Rectal smooth muscle tissue (tissue), 1 donor: ENCODE results near the gene CEP170.
"Not testable (repeated sequence)": the region's sequence is repeated elsewhere in the genome, so short reads cannot be mapped to it uniquely, and the experiment has no call there.

Experiments
- H3K27ac ChIP-seq: one replicate; pipeline ENCODE4 v1.7.0; 2013; ENCODE audit warnings: low read depth, low read length, inconsistent platforms
- H3K27me3 ChIP-seq: one replicate; pipeline ENCODE4 v1.7.0; 2013; ENCODE audit warnings: low read length; ENCODE audit not compliant: control insufficient read depth, insufficient read depth
- H3K36me3 ChIP-seq: one replicate; pipeline ENCODE4 v1.7.0; 2013; ENCODE audit warnings: low read length; ENCODE audit not compliant: control insufficient read depth, insufficient read depth
- H3K4me1 ChIP-seq: one replicate; pipeline ENCODE4 v1.7.0; 2013; ENCODE audit warnings: low read length; ENCODE audit not compliant: control insufficient read depth, insufficient read depth
- H3K4me3 ChIP-seq: one replicate; pipeline ENCODE4 v1.7.0; 2013; ENCODE audit warnings: low read length
- H3K9ac ChIP-seq: one replicate; pipeline ENCODE4 v1.7.0; 2013; ENCODE audit warnings: low read length

CEP170 gene

DNA sequence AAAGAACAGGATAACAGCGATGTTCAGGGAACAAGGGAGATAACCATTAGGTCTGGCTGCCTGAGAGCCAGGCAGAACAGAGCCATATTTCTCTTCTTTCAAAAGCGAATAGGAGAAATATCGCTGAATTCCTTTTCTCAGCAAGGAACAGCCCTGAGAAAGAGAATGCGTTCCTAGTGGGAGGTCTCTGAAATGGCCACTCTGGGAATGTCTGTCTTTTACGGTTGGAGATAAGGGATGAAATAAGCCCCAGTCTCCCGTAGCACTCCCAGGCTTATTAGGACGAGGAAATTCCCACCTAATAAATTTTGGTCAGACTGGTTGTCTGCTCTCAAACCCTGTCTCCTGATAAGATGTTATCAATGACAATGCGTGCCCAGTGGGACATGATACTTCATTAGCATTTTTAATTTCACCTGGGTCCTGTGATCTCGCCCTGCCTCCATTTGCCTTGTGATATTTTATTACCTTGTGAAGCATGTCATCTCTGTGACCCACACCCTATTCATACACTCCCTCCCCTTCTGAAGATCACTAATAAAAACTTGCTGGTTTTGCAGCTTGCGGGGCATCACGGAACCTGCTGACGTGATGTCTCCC lies 39.7 kb downstream of the CEP170 start:
- not testable (repeated sequence) for H3K4me1 ChIP-seq, H3K27ac ChIP-seq, H3K36me3 ChIP-seq, H3K4me3 ChIP-seq, H3K27me3 ChIP-seq, H3K9ac ChIP-seq

DNA sequence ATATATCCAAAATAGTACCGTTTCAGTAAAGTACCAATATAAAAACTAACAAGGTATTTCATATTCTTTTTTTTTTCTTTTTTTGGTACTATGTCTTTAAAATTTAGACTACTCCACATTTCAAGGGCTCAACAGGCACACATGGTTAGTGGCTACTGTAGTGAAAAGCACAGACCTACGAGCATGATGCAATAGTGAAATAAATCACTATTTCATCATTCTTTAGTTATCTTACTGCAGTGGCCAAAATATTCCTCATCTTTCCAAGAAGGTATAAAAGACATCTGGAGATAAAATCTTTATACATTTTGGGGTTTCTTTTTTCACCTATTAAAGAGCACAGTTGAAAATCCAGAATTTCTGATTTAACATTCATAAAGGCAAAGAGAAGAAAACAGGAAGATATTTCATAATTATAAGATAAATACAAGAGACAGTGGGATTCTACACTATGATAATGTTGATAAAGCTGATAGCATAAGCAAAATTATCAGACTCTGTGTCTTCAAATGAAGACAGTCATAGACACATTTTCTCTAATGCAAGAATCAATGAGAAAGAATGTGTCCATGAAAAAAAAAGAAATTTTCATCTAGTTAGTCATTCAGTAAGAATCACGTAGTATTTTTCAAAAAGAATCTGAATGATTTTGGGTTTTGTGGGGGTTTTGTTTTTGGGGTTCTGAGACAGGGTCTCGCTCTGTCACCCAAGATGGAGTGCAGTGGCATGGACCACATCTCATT lies 41.9 kb downstream of the CEP170 start:
- Histone ChIP-seq H3K4me3 (no peak overlapping the region), H3K27me3 (no peaks in the 10 kb centered on the region), H3K36me3 (no peaks in the 10 kb centered on the region), H3K9ac (no peak overlapping the region), H3K27ac (no peak overlapping the region), H3K4me1 (no peaks in the 10 kb centered on the region)

DNA sequence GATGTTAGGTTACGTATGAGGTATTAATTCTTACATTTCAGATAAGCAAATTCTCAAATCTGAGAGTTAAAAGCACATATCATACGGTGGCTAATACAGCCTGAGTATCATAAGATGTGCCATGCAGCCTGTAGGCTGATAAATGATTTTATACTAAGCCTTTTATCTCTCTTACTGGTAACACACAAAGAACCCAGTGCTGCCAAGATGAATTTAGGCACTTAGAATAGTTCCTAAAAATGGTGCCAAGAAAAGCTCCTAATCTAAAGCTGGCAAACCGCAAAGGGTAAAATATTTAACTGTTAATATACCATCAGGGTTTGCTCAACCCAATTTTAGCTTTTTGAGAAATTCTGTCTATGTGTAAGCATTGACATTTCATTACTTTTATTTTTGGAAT lies 43.1 kb downstream of the CEP170 start:
- H3K27me3 ChIP-seq = not testable (repeated sequence)

DNA sequence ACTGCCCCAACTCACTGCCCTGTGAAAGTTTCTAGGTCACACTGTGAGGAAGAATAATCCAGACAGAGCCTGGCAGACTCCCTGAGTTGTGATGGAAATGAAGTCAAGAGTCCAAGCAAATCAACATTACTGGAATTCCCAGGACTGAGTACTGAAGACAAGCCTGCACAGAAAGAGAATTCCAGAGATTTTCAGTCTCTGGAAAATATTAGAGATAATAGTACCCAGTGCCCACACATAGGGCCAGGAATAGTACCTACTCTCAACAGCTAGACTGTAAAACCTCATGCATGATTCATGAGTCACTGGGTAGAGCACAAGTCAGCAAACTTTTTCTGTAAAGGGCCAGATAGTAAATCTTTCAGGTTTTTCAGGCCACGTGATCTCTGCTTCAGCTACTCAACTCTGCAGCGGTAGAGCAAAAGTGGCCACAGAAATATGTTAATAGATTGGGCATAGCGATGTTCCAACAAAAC lies 50.0 kb downstream of the CEP170 start:
- H3K36me3 ChIP-seq, H3K4me3 ChIP-seq, H3K9ac ChIP-seq, H3K27ac ChIP-seq, H3K27me3 ChIP-seq, H3K4me1 ChIP-seq: not testable (repeated sequence)

More for the DNA sequence above, 43.1 kb downstream of the CEP170 start:
- not testable (repeated sequence) for H3K27ac ChIP-seq, H3K9ac ChIP-seq, H3K36me3 ChIP-seq, H3K4me1 ChIP-seq, H3K4me3 ChIP-seq

DNA sequence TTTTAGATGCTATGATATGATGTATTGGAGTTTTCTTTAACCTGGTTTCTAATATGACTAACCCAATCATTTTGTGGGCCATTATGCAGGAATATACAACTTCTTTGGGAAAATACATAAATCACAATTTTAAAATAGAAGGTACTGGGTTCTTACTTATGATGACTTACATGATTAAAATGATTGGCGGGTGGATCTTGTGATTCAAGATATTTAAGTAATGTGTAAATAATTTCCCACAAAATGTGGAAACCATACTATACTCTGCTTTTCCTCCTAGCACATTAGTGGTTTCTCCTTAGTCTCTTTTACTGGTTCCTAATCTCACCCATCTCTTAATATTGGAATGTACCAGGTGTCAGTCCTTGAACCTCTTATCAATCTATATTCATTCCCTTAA lies 50.7 kb downstream of the CEP170 start:
- H3K27me3 ChIP-seq, H3K4me3 ChIP-seq, H3K9ac ChIP-seq, H3K4me1 ChIP-seq, H3K27ac ChIP-seq, H3K36me3 ChIP-seq: not testable (repeated sequence)

DNA sequence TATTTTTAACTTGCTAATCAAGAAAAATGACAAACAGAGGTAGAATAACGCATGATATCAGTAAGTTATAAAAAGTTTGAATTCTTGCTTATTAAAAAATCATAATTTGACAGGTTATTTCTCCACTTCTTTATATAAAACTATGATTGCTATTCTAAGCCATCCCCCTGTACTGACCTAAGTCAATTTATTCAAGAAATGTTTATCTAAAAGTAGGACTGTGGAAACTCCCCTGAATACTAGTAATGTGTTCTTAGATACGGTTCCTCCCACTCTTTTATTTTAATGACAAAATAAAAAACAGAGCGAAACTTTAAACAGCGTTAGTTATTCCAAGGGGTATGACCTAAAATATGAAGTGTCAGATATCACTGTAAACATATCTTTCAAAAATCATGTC lies 51.9 kb downstream of the CEP170 start:
- H3K36me3 ChIP-seq, H3K4me3 ChIP-seq, H3K27ac ChIP-seq, H3K27me3 ChIP-seq, H3K4me1 ChIP-seq, H3K9ac ChIP-seq: not testable (repeated sequence)

DNA sequence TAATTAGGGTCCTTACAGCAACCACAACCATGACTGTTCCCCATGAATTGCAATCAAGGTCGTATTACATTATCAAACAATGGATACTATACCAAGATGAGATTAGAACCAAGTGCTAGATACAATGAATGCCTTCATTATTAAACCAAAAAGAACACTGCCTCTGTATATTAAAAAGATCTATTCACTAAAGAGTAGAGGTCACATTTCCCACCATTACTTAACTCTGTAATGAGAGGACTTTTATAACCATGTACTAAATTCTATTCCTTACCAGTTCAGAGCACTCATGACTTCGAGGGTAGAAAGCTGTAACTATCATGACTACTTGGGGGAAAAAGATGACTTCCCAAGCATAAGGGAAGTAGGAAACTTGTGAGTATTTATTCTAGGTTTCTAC lies 53.8 kb downstream of the CEP170 start:
- not testable (repeated sequence) for H3K4me1 ChIP-seq, H3K27ac ChIP-seq, H3K36me3 ChIP-seq, H3K4me3 ChIP-seq, H3K27me3 ChIP-seq, H3K9ac ChIP-seq

DNA sequence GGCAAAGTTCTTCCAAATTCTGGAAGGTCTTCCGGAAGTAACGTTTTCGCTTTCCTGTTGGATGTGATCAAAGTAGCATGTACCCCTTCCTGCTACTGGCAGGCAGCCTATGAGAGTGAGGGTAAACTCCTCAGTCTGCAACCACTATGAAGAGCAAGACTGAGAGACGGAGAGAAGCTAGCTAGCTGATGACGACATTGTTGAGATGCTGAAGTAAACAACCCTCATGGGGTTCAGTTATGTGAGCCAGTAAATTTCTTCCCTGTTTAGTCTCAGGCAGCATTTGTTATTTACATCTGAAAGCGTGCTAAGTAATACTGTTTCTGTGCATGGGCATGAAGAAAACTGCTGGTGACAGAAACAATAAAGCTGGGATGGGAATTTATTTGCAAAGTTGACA lies 57.6 kb downstream of the CEP170 start:
- H3K27ac ChIP-seq, H3K4me1 ChIP-seq: not testable (repeated sequence)

DNA sequence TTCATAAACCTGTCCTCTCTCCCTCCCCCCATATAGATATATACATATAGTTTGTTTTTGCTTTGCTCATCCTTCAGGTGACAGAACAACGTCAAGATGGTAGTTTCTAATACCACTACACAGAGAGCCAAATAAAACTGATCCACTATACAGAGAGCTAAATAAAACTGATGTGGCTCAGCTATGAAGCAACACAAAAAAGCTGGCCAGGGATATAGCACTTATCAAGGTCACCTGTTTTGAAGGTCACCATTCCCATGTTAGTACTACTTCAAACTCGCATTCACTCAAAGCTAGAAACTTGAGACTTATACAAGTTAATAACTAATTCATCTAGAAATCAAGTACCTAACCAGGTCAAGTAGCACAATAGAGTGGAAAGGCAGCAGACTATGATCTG lies 61.8 kb downstream of the CEP170 start:
- H3K4me1 ChIP-seq, H3K36me3 ChIP-seq, H3K4me3 ChIP-seq, H3K9ac ChIP-seq, H3K27me3 ChIP-seq, H3K27ac ChIP-seq: not testable (repeated sequence)

More for the DNA sequence above, 57.6 kb downstream of the CEP170 start:
- not testable (repeated sequence) for H3K9ac ChIP-seq, H3K36me3 ChIP-seq, H3K4me3 ChIP-seq, H3K27me3 ChIP-seq

DNA sequence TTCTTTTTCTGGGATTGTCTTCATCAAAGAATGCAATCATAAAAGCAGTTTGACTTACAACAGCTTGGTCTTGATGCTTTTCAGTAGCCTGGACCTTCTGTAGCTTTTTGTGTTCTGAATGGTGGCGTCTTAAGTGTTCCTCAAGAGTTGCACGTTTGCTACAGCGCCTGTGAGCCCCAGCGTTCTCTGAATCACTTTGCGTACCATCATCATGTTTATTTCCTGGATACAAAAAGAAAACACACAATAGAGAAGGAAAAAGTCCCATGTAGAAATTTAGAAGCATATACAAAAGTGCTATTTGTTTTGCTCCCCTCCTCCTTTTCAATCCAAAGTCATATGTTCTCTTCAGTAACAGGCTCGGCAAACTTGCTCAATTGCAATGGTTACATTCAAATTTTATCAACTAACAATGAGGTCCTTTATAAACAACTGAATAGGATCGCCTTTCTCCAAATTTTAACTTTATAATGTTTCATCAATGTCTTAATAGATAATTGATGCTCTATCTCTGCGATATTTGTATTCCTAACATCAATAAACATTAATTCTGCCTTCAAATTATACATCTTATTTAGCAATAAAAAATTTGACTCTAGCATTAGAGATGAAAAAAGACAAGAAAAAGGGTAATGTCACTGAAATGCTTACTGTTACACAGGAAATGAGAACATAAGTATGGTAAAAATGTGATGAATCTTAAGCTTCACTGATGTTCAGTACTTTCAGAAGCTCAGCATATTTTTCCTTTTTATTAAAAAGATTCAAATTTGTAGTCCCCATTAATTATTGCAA lies 68.7 kb downstream of the CEP170 start:
- not testable (repeated sequence) for H3K27me3 ChIP-seq, H3K9ac ChIP-seq, H3K4me3 ChIP-seq, H3K27ac ChIP-seq, H3K36me3 ChIP-seq, H3K4me1 ChIP-seq

DNA sequence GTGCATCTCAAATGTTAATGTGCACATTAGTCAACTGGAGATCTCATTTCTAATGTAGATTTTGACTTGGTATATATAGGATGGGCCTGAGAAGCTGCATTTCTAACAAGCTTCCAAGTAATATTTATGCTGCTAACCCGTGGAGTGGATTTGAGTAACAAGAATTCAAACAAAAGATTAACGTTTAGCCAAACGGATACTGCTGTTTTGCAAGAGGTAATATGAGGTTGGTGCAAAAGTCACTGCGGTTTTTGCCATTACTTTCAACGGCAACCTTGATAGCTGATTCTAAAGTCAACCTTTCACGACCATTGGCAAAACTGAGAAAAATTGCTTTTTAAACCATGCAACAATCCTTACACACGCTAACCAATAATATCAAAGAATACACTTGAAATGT lies 70.3 kb downstream of the CEP170 start:
- H3K4me3 ChIP-seq, H3K36me3 ChIP-seq, H3K27ac ChIP-seq, H3K9ac ChIP-seq, H3K4me1 ChIP-seq, H3K27me3 ChIP-seq: not testable (repeated sequence)

DNA sequence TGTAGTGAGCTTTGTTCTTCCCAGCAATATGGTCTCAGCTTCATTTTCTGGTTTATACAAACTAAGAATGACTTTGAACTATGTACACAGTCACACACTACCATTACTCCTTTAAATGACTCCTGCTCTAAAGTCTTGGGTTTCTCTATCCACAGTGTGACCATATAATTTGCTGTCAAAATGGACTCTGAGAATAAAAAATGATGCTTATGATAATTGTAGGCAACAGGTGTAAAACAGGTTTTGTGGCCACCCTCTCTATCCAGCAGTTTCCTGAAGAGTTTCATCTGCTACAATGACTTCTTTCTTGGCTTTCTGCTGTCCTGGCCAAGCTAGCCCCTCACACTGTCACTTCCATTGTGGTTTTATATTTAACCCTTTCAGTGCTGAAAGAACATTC lies 71.4 kb downstream of the CEP170 start:
- not testable (repeated sequence) for H3K27ac ChIP-seq, H3K36me3 ChIP-seq, H3K4me1 ChIP-seq, H3K27me3 ChIP-seq, H3K4me3 ChIP-seq, H3K9ac ChIP-seq

DNA sequence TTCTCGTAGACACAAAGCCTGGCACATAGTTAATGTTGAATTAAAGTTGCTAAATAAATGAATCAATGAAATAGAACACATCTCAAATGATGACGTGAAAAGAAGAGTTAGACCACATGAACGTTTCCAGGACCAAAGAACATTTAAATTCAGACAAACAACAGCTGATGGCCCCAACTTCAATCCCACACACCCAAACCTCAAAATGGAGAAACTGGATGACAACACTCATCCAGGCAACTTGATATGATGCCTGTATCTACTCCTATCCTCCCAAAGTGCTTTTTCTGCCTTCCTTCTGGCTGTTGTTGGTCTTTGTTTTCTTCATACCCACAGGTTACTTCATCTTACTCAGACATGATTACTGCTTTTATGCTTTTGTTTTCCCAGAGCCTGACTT lies 71.9 kb downstream of the CEP170 start:
- H3K4me3 ChIP-seq, H3K9ac ChIP-seq, H3K27ac ChIP-seq, H3K27me3 ChIP-seq, H3K4me1 ChIP-seq, H3K36me3 ChIP-seq: not testable (repeated sequence)
